Adrenal gland (tissue), 12 donors: Measurements from ENCODE around the gene HEXIM2. TPM values are rescaled to one million over a fixed set of nuclear protein-coding genes. Genes with fewer than 3 reads are reported as not detected.
A peak's percentile ranks its signal among the peaks of the same experiment; 100 is the strongest.
"Not testable (repeated sequence)": the region's sequence is repeated elsewhere in the genome, so short reads cannot be mapped to it uniquely, and the experiment has no call there.

ENCODE experiments used
- DNase-seq, 7 donors: peaks; one replicate each; pipeline ENCODE4 v3.0.0-alpha.2; 2019 to 2020
- H3K27ac ChIP-seq, 5 donors: fragments of 200-600 bp; sonication (generic) in 4 of 5; 1 replicate in 3 of 5; 2 replicates in 2 of 5; pipeline versions ENCODE4 v1.5.1 to v1.8.0; 2016 to 2020; ENCODE audit warnings: mild to moderate bottlenecking in 1 of 5
- H3K27me3 ChIP-seq: fragments of 200-600 bp; 2 replicates; pipeline ENCODE4 v1.8.0; 2021
- H3K36me3 ChIP-seq, 2 donors: fragments of 200-600 bp; replicated peaks in 1 of 2; 1 replicate in 1 of 2; 2 replicates in 1 of 2; pipeline versions ENCODE4 v1.5.1 to v1.8.0; 2018 to 2022
- H3K4me1 ChIP-seq, 2 donors: fragments of 200-600 bp; replicated peaks in 1 of 2; 1 replicate in 1 of 2; 2 replicates in 1 of 2; pipeline versions ENCODE4 v1.5.1 to v1.8.0; 2018 to 2021
- H3K4me3 ChIP-seq, 4 donors: fragments of 200-600 bp; sonication (generic) in 3 of 4; one replicate each; pipeline ENCODE4 v1.5.1; 2016 to 2018
- H3K9me3 ChIP-seq, 3 donors: fragments of 200-600 bp; sonication (generic) in 1 of 3; replicated peaks in 1 of 3; 1 replicate in 2 of 3; 2 replicates in 1 of 3; pipeline versions ENCODE4 v1.5.1 to v1.8.0; 2016 to 2021
- CTCF ChIP-seq, 6 experiments: fragments of 450-650 bp in 4 of 6; fragments of 200-600 bp in 2 of 6; sonication (generic) in 1 of 6; IDR thresholded peaks; 1 replicate in 5 of 6; 2 replicates in 1 of 6; pipeline versions ENCODE4 v1.5.1 to v1.8.0; 2016 to 2021; ENCODE audit warnings: antibody characterized with exemption in 6 of 6, mild to moderate bottlenecking in 2 of 6, moderate library complexity in 1 of 6
- POLR2A ChIP-seq, 2 donors: fragments of 450-650 bp; IDR thresholded peaks; one replicate each; pipeline ENCODE4 v1.6.1; 2017; ENCODE audit warnings: antibody characterized with exemption in 2 of 2, mild to moderate bottlenecking in 2 of 2, moderate library complexity in 1 of 2
- WGBS, 4 donors: extraction: QIAGEN DNeasy Blood & Tissue Kit in 2 of 4; methylation state at CpG; one replicate each; pipeline versions ENCODE4 v1.1.5 to v1.1.7; 2013 to 2017; 5-methylcytosine and 5-hydroxymethylcytosine counted together
- intact Hi-C, 2 donors: fragments of 100-400 bp; cut with DNase I; formaldehyde crosslinking; loops; one replicate each; pipeline versions ENCODE4 v1.14.1 to v1.15.0; 2022 to 2023
- polyA plus RNA-seq, 3 donors: library from polyadenylated mRNA; stranded (reverse); fragments of 200-250 nt in 2 of 3; fragments of 350-450 nt in 1 of 3; fragmentation: Illumina TruSeq in 1 of 3; extraction: RNeasy Lipid Tissue Mini Kit (QIAGEN cat#74804) in 1 of 3; gene quantifications; one replicate each; pipeline ENCODE4 v1.2.3, GENCODE V29; 2013 to 2014
- total RNA-seq, 9 donors: library from RNA; depleted of rRNA in 4 of 9; stranded (reverse); fragments of >200 nt in 4 of 9; fragments of 120-200 nt in 1 of 9; fragmentation: NEBNext Ultra II Directional in 1 of 9; extraction: Animal tissue kit (Norgen Biotek cat#: 25700) in 1 of 9; gene quantifications; one replicate each; pipeline versions ENCODE4 v1.1.0 to v1.2.4, GENCODE V29; 2013 to 2023
- donor health status: healthy with polysubstance abuse.
- donor health status: Bipolar disorder and iron deficiency.
- donor health status: DM: yes; HTN: yes; CAD: no.
- donor health status: DM: no; HTN: no; CAD: no.
- donor health status: DM: no; HTN: no; CAD: no.
- donor health status: DM: yes; HTN: yes; CAD: no.

Gene HEXIM2
- total and polyA plus RNA-seq, 12 donors: 4.5 to 28.1 (median 15.9) TPM

GRCh38 chr17:45120558-45120957 lies 41.1 kb upstream of the HEXIM2 start:
- Histone ChIP-seq H3K27me3 (no peaks in the 10 kb centered on the region), H3K27ac (no peak overlapping the region), H3K4me1 (peaks cover 13 to 16% of the 10 kb centered on the region in 2 donors), H3K4me3 (no peak overlapping the region), H3K9me3 (no peaks in the 10 kb centered on the region), H3K36me3 (peaks cover 0 to 17% of the 10 kb centered on the region in 2 donors)
- WGBS, 4 donors: 85 to 92% (median 90%) methylated on average over 2 to 22 of the region's 22 CpGs
- TF ChIP-seq CTCF (IDR thresholded peaks at IDR 0.05): no peak
- TF ChIP-seq POLR2A (IDR thresholded peaks at IDR 0.05): no peak
- intact Hi-C loops: no loop called here
- no peak for DNase-seq

- no peaks in the 10 kb centered on the region for H3K9me3 ChIP-seq
- H3K36me3 ChIP-seq: peaks cover 0 to 14% of the 10 kb centered on the region in 2 donors
- H3K4me3 ChIP-seq: no peak overlapping the region
- intact Hi-C loops: no loop called here
- H3K27ac ChIP-seq: no peak overlapping the region
- no peak for DNase-seq
- TF ChIP-seq POLR2A (IDR thresholded peaks at IDR 0.05): no peak
- TF ChIP-seq CTCF (IDR thresholded peaks at IDR 0.05): no peak
- 64 to 79% (median 70%) methylated on average over 14 to 45 of the region's 45 CpGs for WGBS, 4 donors
- H3K27me3 ChIP-seq: no peaks in the 10 kb centered on the region
- H3K4me1 ChIP-seq: peaks cover 13 to 16% of the 10 kb centered on the region in 2 donors
Observed at GRCh38 chr17:45121055-45121454, 40.6 kb upstream of the HEXIM2 start.

GRCh38 chr17:45123076-45123770 lies 38.5 kb upstream of the HEXIM2 start:
- peaks cover 0 to 8% of the 10 kb centered on the region in 2 donors for H3K36me3 ChIP-seq
- no peak overlapping the region for H3K4me3 ChIP-seq
- no peaks in the 10 kb centered on the region for H3K27me3 ChIP-seq
- 73 to 87% (median 81%) methylated on average over 5 to 6 of the region's 6 CpGs for WGBS, 4 donors
- intact Hi-C loops: no loop called here
- DNase-seq: no peak
- H3K27ac ChIP-seq: peak overlapping the region in 3 of 5 donors; percentile 77 to 89 (median 84)
- no peaks in the 10 kb centered on the region for H3K9me3 ChIP-seq
- TF ChIP-seq CTCF (IDR thresholded peaks at IDR 0.05): no peak
- no peak for TF ChIP-seq POLR2A (IDR thresholded peaks at IDR 0.05)
- peaks cover 20% of the 10 kb centered on the region in 2 donors for H3K4me1 ChIP-seq

GRCh38 chr17:45123930-45124796 lies 37.5 kb upstream of the HEXIM2 start:
- Histone ChIP-seq H3K4me1 (peaks cover 29 to 30% of the 10 kb centered on the region in 2 donors), H3K27me3 (no peaks in the 10 kb centered on the region), H3K4me3 (no peak overlapping the region), H3K27ac (peak overlapping the region in 4 of 5 donors; percentile 24 to 89 (median 80)), H3K36me3 (no peaks in the 10 kb centered on the region), H3K9me3 (no peaks in the 10 kb centered on the region)
- DNase-seq: peak; percentile 68 to 92 (median 86)
- intact Hi-C loops: no loop called here
- no peak for TF ChIP-seq CTCF (IDR thresholded peaks at IDR 0.05)
- peak in 1 of 2 donors; percentile 21 for TF ChIP-seq POLR2A (IDR thresholded peaks at IDR 0.05)
- 49 to 73% (median 58%) methylated on average over 4 to 15 of the region's 15 CpGs for WGBS, 4 donors

- H3K4me3 ChIP-seq, H3K36me3 ChIP-seq, DNase-seq, H3K9me3 ChIP-seq, H3K27me3 ChIP-seq, intact Hi-C loops: not testable (repeated sequence)
- 66 to 80% (median 74%) methylated on average over 5 of the region's 5 CpGs for WGBS, 4 donors
- peak overlapping the region in 3 of 5 donors; percentile 77 to 89 (median 84) for H3K27ac ChIP-seq
- H3K4me1 ChIP-seq: peaks cover 35 to 36% of the 10 kb centered on the region in 2 donors
Observed at GRCh38 chr17:45124797-45125122, 36.9 kb upstream of the HEXIM2 start.
